ENCODE measurements around the gene HDAC4. TPM values are rescaled to one million over a fixed set of nuclear protein-coding genes. Genes with fewer than 3 reads are reported as not detected.

Gene HDAC4
- total and polyA plus RNA-seq, 9 of the 15 experiments (the other 6 are each of a cell fraction or from before 2014, with no cell fraction given) = 0.11 to 20.2 (median 4.0) TPM

- no peak for TF ChIP-seq SP1 (CRISPR knock-in tag; IDR thresholded peaks at IDR 0.05)
- 0 out of 2 replicates have a peak, but pooled peaks have one; percentile 28 for TF ChIP-seq NCOR1 (IDR thresholded peaks at IDR 0.05)
- no peak for TF ChIP-seq FOXA3 (CRISPR knock-in tag; conservative IDR thresholded peaks at IDR 0.05 in 1 of 2, IDR thresholded peaks at IDR 0.05 in 1 of 2)
- no peak for TF ChIP-seq GTF3C2 (IDR thresholded peaks at IDR 0.05; ENCODE audit: borderline replicate concordance, extremely low read depth, insufficient read length)
- no peak for TF ChIP-seq TFAM (CRISPR knock-in tag; conservative IDR thresholded peaks at IDR 0.05)
- TF ChIP-seq ERF (CRISPR knock-in tag; IDR thresholded peaks at IDR 0.05) = no peak
- no peak for TF ChIP-seq RBBP5 (IDR thresholded peaks at IDR 0.05; ENCODE audit: borderline replicate concordance, insufficient read depth, low read length, poor library complexity, severe bottlenecking)
- no peak for TF ChIP-seq ELF1 (tag; IDR thresholded peaks at IDR 0.05)
- TF ChIP-seq RBFOX2 (IDR thresholded peaks at IDR 0.05; ENCODE audit: low read depth, low read length) = no peak
- no peak for TF ChIP-seq ARNT (IDR thresholded peaks at IDR 0.05)
- 0 out of 2 replicates have a peak, but pooled peaks have one; percentile 17 for TF ChIP-seq L3MBTL2 (IDR thresholded peaks at IDR 0.05)
- no peak for TF ChIP-seq CBX1 (IDR thresholded peaks at IDR 0.05; ENCODE audit: low read depth)
- TF ChIP-seq PRPF4 (IDR thresholded peaks at IDR 0.05; ENCODE audit: insufficient read depth, low read depth, low read length, poor library complexity, severe bottlenecking) = no peak
- TF ChIP-seq GTF2A2 (tag; IDR thresholded peaks at IDR 0.05) = no peak
- TF ChIP-seq ZNF121 (CRISPR knock-in tag; conservative IDR thresholded peaks at IDR 0.05) = no peak
- no peak for TF ChIP-seq ZNF511 (CRISPR knock-in tag; IDR thresholded peaks at IDR 0.05)
- TF ChIP-seq RCOR1 (IDR thresholded peaks at IDR 0.05; ENCODE audit: borderline replicate concordance in 1 of 2, low read depth in 2 of 2, low read length in 2 of 2) = peak in 1 of 2 experiments; percentile 93; a peak in 3 of 4 replicates
- TF ChIP-seq FOXP4 (CRISPR knock-in tag; IDR thresholded peaks at IDR 0.05; ENCODE audit: borderline replicate concordance) = no peak
- no peak for TF ChIP-seq ZNF561 (CRISPR knock-in tag; conservative IDR thresholded peaks at IDR 0.05)
- no peak for TF ChIP-seq ZNF551 (CRISPR knock-in tag; IDR thresholded peaks at IDR 0.05)
- no peak for TF ChIP-seq ZNF253 (CRISPR knock-in tag; conservative IDR thresholded peaks at IDR 0.05)
- TF ChIP-seq HDAC3 (IDR thresholded peaks at IDR 0.05; ENCODE audit: borderline replicate concordance, partially characterized antibody) = no peak
- TF ChIP-seq PKNOX1 (IDR thresholded peaks at IDR 0.05) = no peak
Observed at GRCh38 chr2:239240414-239240881, 160.4 kb downstream of the HDAC4 start (continued).
